OCI-LY7 (cell line): Measurements from ENCODE around the gene NAGPA. TPM values are rescaled to one million over a fixed set of nuclear protein-coding genes. Genes with fewer than 3 reads are reported as not detected.

Source experiments
- BruUV-seq: library from RNA; stranded (reverse); fragments of 400-500 nt; replicated peaks from 2 replicates; lab custom pipeline; 2021; lab: Mats Ljungman, UMichigan
- CTCF ChIA-PET: fragments of 300-600 bp; sonication (Branson Sonifier 250); formaldehyde crosslinking; loops from one replicate; lab custom pipeline; 2022; ENCODE audit warnings: antibody characterized with exemption; ENCODE audit not compliant: unreplicated experiment; lab: Charles Lee
- POLR2A ChIA-PET: fragments of 300-600 bp; sonication (Branson Sonifier 250); formaldehyde crosslinking; loops from one replicate; lab custom pipeline; 2022; ENCODE audit warnings: antibody characterized with exemption; lab: Charles Lee
- DNase-seq: peaks from one replicate; pipeline ENCODE4 v3.0.0-alpha.2; 2015; ENCODE audit warnings: low spot score
- H2AFZ ChIP-seq: fragments of 200-600 bp; sonication (generic), shearing (Covaris generic); 2 replicates; pipeline ENCODE4 v1.6.1; 2014; ENCODE audit warnings: mild to moderate bottlenecking, antibody characterized with exemption, low read length, moderate library complexity
- H3K27ac ChIP-seq: fragments of 200-600 bp; sonication (generic); 2 replicates; pipeline ENCODE4 v1.5.1; 2014; ENCODE audit warnings: mixed run types, low read depth, mild to moderate bottlenecking, moderate library complexity, low read length, inconsistent platforms; ENCODE audit not compliant: poor library complexity, severe bottlenecking
- H3K36me3 ChIP-seq: fragments of 200-600 bp; sonication (generic); 2 replicates; pipeline ENCODE4 v1.6.1; 2014; ENCODE audit warnings: mild to moderate bottlenecking, antibody characterized with exemption, low read length, moderate library complexity, mixed read lengths; ENCODE audit not compliant: insufficient read depth
- H3K4me1 ChIP-seq: fragments of 200-600 bp; sonication (generic); 2 replicates; pipeline ENCODE4 v1.5.1; 2014; ENCODE audit warnings: mild to moderate bottlenecking, low read length; ENCODE audit not compliant: insufficient read depth, poor library complexity, severe bottlenecking
- H3K4me2 ChIP-seq: fragments of 200-600 bp; sonication (generic); 2 replicates; pipeline ENCODE4 v1.6.1; 2014; ENCODE audit warnings: mild to moderate bottlenecking, low read length
- H3K4me3 ChIP-seq: fragments of 200-600 bp; sonication (generic); 2 replicates; pipeline ENCODE4 v1.5.1; 2014; ENCODE audit warnings: mild to moderate bottlenecking, low read depth, low read length; ENCODE audit not compliant: poor library complexity, severe bottlenecking
- H3K79me2 ChIP-seq: fragments of 200-600 bp; sonication (generic); 2 replicates; pipeline ENCODE4 v1.6.1; 2016; ENCODE audit warnings: low read depth, mild to moderate bottlenecking, low read length, moderate library complexity, mixed read lengths; ENCODE audit not compliant: insufficient read depth
- H3K9me2 ChIP-seq: fragments of 200-600 bp; sonication (generic); 2 replicates; pipeline ENCODE4 v1.6.1; 2016; ENCODE audit warnings: mild to moderate bottlenecking, low read length, mixed read lengths; ENCODE audit not compliant: insufficient read depth
- H3K9me3 ChIP-seq: fragments of 200-600 bp; sonication (generic); 2 replicates; pipeline ENCODE4 v1.6.1; 2014; ENCODE audit warnings: mild to moderate bottlenecking, mixed run types, low read length, mixed read lengths
- H4K20me1 ChIP-seq: fragments of 200-600 bp; sonication (generic); 2 replicates; pipeline ENCODE4 v1.6.1; 2014; ENCODE audit warnings: mild to moderate bottlenecking, antibody characterized with exemption, low read length, moderate library complexity, mixed read lengths; ENCODE audit not compliant: insufficient read depth
- CTCF ChIP-seq: fragments of 200-600 bp; sonication (generic); conservative IDR thresholded peaks from 2 replicates; pipeline ENCODE4 v1.5.1; 2014; ENCODE audit warnings: mild to moderate bottlenecking, antibody characterized with exemption, low read length, moderate library complexity, mixed read lengths
- EZH2phosphoT487 ChIP-seq: fragments of 200-600 bp; sonication (generic); IDR thresholded peaks from 2 replicates; pipeline ENCODE4 v1.6.1; 2018; ENCODE audit warnings: low read depth, borderline replicate concordance, mild to moderate bottlenecking, mixed run types, antibody characterized with exemption, low read length, moderate library complexity, mixed read lengths
- intact Hi-C: fragments of 100-400 bp; cut with micrococcal nuclease; formaldehyde crosslinking; loops from one replicate; pipeline ENCODE4 v1.10.0; 2022; ENCODE audit not compliant: unreplicated experiment
- total RNA-seq, 2 experiments: library from RNA; depleted of rRNA in 1 of 2; stranded (reverse); fragments of >200 nt in 1 of 2; shearing (Covaris generic) in 1 of 2; gene quantifications; 2 replicates each; pipeline ENCODE4 v1.2.3, GENCODE V29; 2014 to 2022

The NAGPA gene
- total RNA-seq, 2 experiments from 2014 or later, result 12.8 to 14.6 TPM

GRCh38 chr16:5004311-5004710, 29.4 kb downstream of the NAGPA start:
- Histone ChIP-seq H2AFZ (no peak overlapping the region), H3K9me2 (no peaks in the 10 kb centered on the region), H3K9me3 (no peaks in the 10 kb centered on the region), H3K79me2 (no peaks in the 10 kb centered on the region), H3K4me1 (no peaks in the 10 kb centered on the region), H3K27ac (no peak overlapping the region), H3K4me3 (no peak overlapping the region), H3K4me2 (no peak overlapping the region), H3K36me3 (no peaks in the 10 kb centered on the region), H4K20me1 (no peaks in the 10 kb centered on the region)
- ChIA-PET POLR2A (no interaction called here), CTCF (no interaction called here)
- BruUV-seq, result no TSS peak
- intact Hi-C loops, result no loop called here
- no peak for TF ChIP-seq EZH2phosphoT487
- TF ChIP-seq CTCF, result no peak
- no peak for DNase-seq

- Histone ChIP-seq H3K4me1 (no peaks in the 10 kb centered on the region), H3K4me3 (no peak overlapping the region), H4K20me1 (no peaks in the 10 kb centered on the region), H3K36me3 (no peaks in the 10 kb centered on the region), H3K9me2 (no peaks in the 10 kb centered on the region), H2AFZ (no peak overlapping the region), H3K27ac (no peak overlapping the region), H3K79me2 (no peaks in the 10 kb centered on the region), H3K9me3 (no peaks in the 10 kb centered on the region), H3K4me2 (no peak overlapping the region)
- POLR2A ChIA-PET, result no interaction called here
- CTCF ChIA-PET, result no interaction called here
- no peak for DNase-seq
- no peak for TF ChIP-seq CTCF
- TF ChIP-seq EZH2phosphoT487, result no peak
- intact Hi-C loops, result no loop called here
- no TSS peak for BruUV-seq
These were observed 29.9 kb downstream of the NAGPA start for GRCh38 chr16:5003828-5004227.

GRCh38 chr16:5003211-5003610, 30.5 kb downstream of the NAGPA start:
- Histone ChIP-seq H3K4me3 (no peak overlapping the region), H3K36me3 (no peaks in the 10 kb centered on the region), H2AFZ (no peak overlapping the region), H3K79me2 (no peaks in the 10 kb centered on the region), H3K4me1 (no peaks in the 10 kb centered on the region), H3K4me2 (no peak overlapping the region), H3K27ac (no peak overlapping the region), H3K9me2 (no peaks in the 10 kb centered on the region), H4K20me1 (no peaks in the 10 kb centered on the region), H3K9me3 (no peaks in the 10 kb centered on the region)
- TF ChIP-seq CTCF (no peak), EZH2phosphoT487 (no peak)
- ChIA-PET CTCF (no interaction called here), POLR2A (no interaction called here)
- intact Hi-C loops, result no loop called here
- BruUV-seq, result no TSS peak
- DNase-seq, result no peak
